Esophagus squamous epithelium (tissue), 5 donors: ENCODE data around the gene FNBP1. TPM values are rescaled to one million over a fixed set of nuclear protein-coding genes. Genes with fewer than 3 reads are reported as not detected.

Source experiments
- DNase-seq: peaks from one replicate; lab custom pipeline; 2025; lab: John Stamatoyannopoulos, UW
- H3K27ac ChIP-seq, 4 donors: fragments of 200-600 bp; sonication (generic); one replicate each; pipeline ENCODE4 v1.5.1; 2016 to 2019; ENCODE audit warnings: mild to moderate bottlenecking in 1 of 4
- H3K27me3 ChIP-seq, 4 donors: fragments of 200-600 bp; sonication (generic); 1 replicate in 3 of 4; 2 replicates in 1 of 4; pipeline versions ENCODE4 v1.5.1 to v1.6.0; 2017 to 2021; ENCODE audit warnings: antibody characterized with exemption in 1 of 4
- H3K36me3 ChIP-seq, 3 donors: fragments of 200-600 bp; sonication (generic); one replicate each; pipeline ENCODE4 v1.5.1; 2016 to 2019
- H3K4me1 ChIP-seq, 3 donors: fragments of 200-600 bp; sonication (generic); one replicate each; pipeline ENCODE4 v1.5.1; 2017 to 2019
- H3K4me3 ChIP-seq, 4 donors: fragments of 200-600 bp; sonication (generic); 1 replicate in 3 of 4; 2 replicates in 1 of 4; pipeline ENCODE4 v1.5.1; 2016 to 2019; ENCODE audit warnings: mild to moderate bottlenecking in 2 of 4, moderate library complexity in 1 of 4
- H3K9me3 ChIP-seq, 3 donors: fragments of 200-600 bp; sonication (generic); one replicate each; pipeline ENCODE4 v1.5.1; 2016 to 2019
- CTCF ChIP-seq, 6 experiments: fragments of 450-650 bp in 4 of 6; fragments of 200-600 bp in 2 of 6; sonication (generic) in 2 of 6; IDR thresholded peaks; one replicate each; pipeline ENCODE4 v1.5.1; 2016 to 2019; ENCODE audit warnings: antibody characterized with exemption in 6 of 6, mild to moderate bottlenecking in 4 of 6, moderate library complexity in 4 of 6
- POLR2A ChIP-seq, 4 donors: fragments of 450-650 bp; IDR thresholded peaks; one replicate each; pipeline ENCODE4 v1.6.1; 2017; ENCODE audit warnings: antibody characterized with exemption in 4 of 4, mild to moderate bottlenecking in 4 of 4, moderate library complexity in 3 of 4
- WGBS, 2 donors: methylation state at CpG; one replicate each; pipeline ENCODE4 v1.1.5; 2018; 5-methylcytosine and 5-hydroxymethylcytosine counted together
- intact Hi-C: fragments of 100-400 bp; cut with DNase I; formaldehyde crosslinking; loops from one replicate; pipeline ENCODE4 v1.15.0; 2022
- total RNA-seq, 4 donors: library from RNA; depleted of rRNA; stranded (reverse); fragments of >200 nt; gene quantifications; one replicate each; pipeline ENCODE4 v1.1.0, GENCODE V29; 2016
- donor health status: DM: yes; HTN: yes; CAD: no.

The FNBP1 gene
- total RNA-seq, 4 donors from 2014 or later = 19.7 to 47.7 (median 26.2) TPM

- Histone ChIP-seq H3K9me3 (no peaks in the 10 kb centered on the region), H3K4me3 (no peak overlapping the region), H3K27me3 (no peaks in the 10 kb centered on the region), H3K4me1 (peaks cover 18 to 95% (median 35%) of the 10 kb centered on the region in 3 donors), H3K27ac (peak overlapping the region in 1 of 4 donors; percentile 55), H3K36me3 (no peaks in the 10 kb centered on the region)
- DNase-seq = no peak
- intact Hi-C loops = no loop called here
- WGBS, 2 donors = 73 to 75% methylated on average over 9 of the region's 9 CpGs
- TF ChIP-seq CTCF (IDR thresholded peaks at IDR 0.05) (no peak), POLR2A (IDR thresholded peaks at IDR 0.05) (no peak)
These were observed 15.2 kb downstream of the FNBP1 start for GRCh38 chr9:130027533-130028365.

GRCh38 chr9:130026583-130027340 lies 16.2 kb downstream of the FNBP1 start:
- peak overlapping the region in 2 of 4 donors; percentile 19 to 50 for H3K27ac ChIP-seq
- H3K27me3 ChIP-seq = no peaks in the 10 kb centered on the region
- H3K4me1 ChIP-seq = peaks cover 18 to 93% (median 38%) of the 10 kb centered on the region in 3 donors
- H3K36me3 ChIP-seq = no peaks in the 10 kb centered on the region
- intact Hi-C loops = no loop called here
- no peak for DNase-seq
- TF ChIP-seq POLR2A (IDR thresholded peaks at IDR 0.05) (no peak), CTCF (IDR thresholded peaks at IDR 0.05) (no peak)
- 60 to 66% methylated on average over 2 of the region's 2 CpGs for WGBS, 2 donors
- H3K9me3 ChIP-seq = no peaks in the 10 kb centered on the region
- H3K4me3 ChIP-seq = no peak overlapping the region

GRCh38 chr9:130024597-130024994 lies 18.4 kb downstream of the FNBP1 start:
- Histone ChIP-seq H3K36me3 (no peaks in the 10 kb centered on the region), H3K27ac (peak overlapping the region in 3 of 4 donors; percentile 24 to 78 (median 69)), H3K27me3 (no peaks in the 10 kb centered on the region), H3K9me3 (no peaks in the 10 kb centered on the region), H3K4me1 (peaks cover 14 to 94% (median 38%) of the 10 kb centered on the region in 3 donors), H3K4me3 (no peak overlapping the region)
- 36 to 39% methylated on average over 5 of the region's 5 CpGs for WGBS, 2 donors
- TF ChIP-seq CTCF (IDR thresholded peaks at IDR 0.05) = no peak
- no peak for TF ChIP-seq POLR2A (IDR thresholded peaks at IDR 0.05)
- DNase-seq = no peak
- intact Hi-C loops = no loop called here

- H3K27me3 ChIP-seq = no peaks in the 10 kb centered on the region
- DNase-seq = no peak
- peaks cover 11 to 90% (median 36%) of the 10 kb centered on the region in 3 donors for H3K4me1 ChIP-seq
- 64 to 81% methylated on average over 3 of the region's 3 CpGs for WGBS, 2 donors
- intact Hi-C loops = no loop called here
- H3K27ac ChIP-seq = peak overlapping the region; percentile 46 to 78 (median 69)
- H3K36me3 ChIP-seq = no peaks in the 10 kb centered on the region
- TF ChIP-seq POLR2A (IDR thresholded peaks at IDR 0.05) (no peak), CTCF (IDR thresholded peaks at IDR 0.05) (no peak)
- H3K9me3 ChIP-seq = no peaks in the 10 kb centered on the region
- H3K4me3 ChIP-seq = no peak overlapping the region
These were observed 18.9 kb downstream of the FNBP1 start for GRCh38 chr9:130023994-130024596.
